AG08396 (cell line): ENCODE measurements around the gene SYT15B.
"Not testable (repeated sequence)": the region's sequence is repeated elsewhere in the genome, so short reads cannot be mapped to it uniquely, and the experiment has no call there.

Experiments
- DNase-seq: peaks from one replicate; pipeline ENCODE4 v3.0.0; 2012; ENCODE audit warnings: low spot score, mixed read lengths

SYT15B gene

DNA sequence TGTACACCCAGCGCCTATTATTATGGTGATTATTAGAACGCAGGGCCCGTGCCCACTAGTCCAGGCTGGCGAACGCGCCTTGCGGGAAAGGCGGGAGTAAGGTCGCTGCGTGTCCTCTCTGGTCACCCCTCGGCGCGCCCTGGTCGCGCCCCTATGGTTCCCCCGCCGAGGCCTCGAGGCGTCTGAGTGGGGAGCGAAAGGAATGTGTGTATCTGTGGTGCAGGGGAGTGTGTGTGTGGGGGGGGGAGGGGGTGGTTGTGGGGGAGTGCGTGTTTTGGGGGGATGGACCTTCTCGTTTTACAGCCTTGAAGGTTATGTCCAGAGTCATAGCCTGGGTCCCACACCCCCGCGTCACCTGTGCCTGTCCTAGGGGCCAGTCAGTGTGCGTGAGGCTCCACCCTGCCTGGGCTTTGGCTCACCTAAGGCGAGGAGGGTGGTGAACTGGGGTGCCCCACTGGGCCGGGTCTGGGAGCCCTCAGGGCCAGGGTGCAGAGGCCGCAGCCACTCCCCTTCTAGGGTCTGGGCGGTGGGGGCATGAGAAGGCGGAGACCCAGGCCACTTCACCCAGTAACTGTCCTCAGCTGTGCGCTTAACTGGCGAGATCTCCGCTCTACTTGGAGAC is at the start of gene SYT15B:
TSS of gene SYT15B (minus strand) at position 39 of the 622 bp plus-strand sequence. CDS start 952 bp downstream, outside the sequence.
- not testable (repeated sequence) for DNase-seq

DNA sequence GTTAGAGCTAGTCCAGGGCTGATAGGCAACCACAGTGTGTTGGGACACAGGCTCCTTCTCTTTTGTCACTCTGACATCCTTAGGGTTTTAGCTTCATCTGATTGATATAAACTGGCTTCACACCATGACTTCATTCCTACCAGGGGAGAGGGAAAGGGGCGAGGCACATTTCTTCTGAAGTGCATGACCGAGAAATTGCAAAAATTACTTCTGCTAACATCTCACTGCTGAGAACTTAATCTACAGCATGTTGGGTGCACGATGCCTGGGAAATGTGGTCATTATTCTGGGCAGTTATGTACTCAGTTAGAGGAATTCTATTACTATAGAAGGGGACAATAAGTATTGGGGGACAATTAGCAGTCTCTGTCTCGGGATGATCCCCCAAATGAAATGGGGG is 16.2 kb upstream of the SYT15B start:
- not testable (repeated sequence) for DNase-seq

DNA sequence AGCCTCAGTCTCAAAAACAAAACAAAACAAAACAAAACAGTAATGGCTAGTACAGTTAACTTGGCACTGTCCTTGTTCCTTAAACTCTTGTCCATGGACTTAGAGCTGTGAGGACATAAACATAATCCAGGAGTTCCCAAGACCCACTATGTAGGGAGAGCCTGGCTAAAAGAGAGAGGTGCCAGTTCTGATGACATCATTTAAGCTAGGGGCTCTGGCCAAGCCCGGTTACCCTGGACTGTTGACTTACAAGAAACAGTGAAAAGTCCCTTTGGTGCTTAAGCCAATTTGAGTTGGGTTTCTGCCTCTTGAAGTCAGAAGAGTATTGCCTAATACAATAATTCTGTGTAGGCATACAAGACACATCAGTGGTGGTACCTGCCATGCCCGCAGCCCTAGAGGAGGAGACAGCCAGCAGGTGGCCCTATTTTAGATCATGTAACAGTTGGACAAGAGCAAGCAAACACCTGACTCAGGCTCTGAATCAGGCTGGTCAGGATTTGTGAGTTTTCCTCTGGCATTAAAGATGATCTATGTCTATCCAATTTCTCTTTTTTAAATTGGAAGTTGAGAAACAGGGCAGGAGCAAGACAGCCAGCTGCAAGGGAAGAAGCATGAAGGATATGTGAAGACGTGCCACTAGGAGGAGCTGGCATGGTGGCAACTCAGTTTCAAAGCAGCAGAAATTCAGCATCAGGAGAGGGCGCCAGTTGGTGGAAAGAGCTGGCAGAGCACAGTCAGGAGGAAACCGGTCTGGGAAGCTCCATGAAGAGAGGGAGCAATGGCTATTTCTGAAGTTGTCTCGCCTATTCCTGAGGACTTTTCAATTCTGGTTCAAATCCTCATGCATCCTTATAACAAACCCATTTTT is 12.2 kb upstream of the SYT15B start:
- DNase-seq = peak; percentile 42

DNA sequence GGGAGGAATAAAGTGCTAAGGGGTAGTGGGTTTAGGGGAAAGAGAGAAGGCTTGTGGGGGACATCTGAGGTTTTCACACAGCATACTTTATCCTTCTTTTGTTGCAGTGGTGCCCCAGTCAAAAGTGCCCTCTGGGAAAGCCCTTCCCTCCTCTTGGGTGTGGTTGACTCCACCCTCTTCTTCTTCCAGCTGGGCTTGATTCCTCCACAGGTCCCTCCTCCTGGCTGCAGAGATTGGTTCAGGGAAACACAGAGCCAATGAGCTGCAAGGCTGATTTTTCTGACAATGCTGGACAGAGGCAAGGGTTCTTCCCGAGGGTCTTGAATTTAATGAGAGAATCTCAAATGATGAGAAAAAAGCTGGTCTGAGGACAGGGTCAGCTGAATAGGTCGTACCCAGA is 7.4 kb upstream of the SYT15B start:
- not testable (repeated sequence) for DNase-seq

DNA sequence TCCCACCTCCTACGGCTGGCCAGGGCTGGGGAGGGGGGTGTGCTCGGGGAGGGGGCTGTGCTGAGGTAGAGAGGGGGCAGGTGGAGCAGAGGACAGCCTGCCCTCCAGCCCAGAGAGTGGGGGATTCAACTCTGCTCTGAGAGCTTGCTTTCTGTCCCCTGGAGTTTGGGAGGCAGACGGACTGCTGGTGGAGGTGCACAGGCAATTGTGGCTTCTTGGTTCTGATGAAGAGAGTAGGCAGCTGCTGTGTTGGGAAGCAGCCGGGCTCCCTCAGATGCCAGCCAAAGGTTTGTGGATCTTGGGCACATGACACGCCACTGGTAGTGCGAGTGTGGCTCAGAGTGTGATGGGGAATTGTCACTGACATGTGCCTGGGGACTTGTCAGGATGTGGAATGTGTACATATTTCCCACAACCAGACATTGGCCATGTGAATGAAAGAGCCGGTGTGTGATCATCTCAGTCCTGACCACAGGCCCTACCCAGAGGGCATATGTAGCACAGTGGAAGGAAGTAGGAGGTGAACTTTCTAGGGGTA is 5.3 kb upstream of the SYT15B start:
- not testable (repeated sequence) for DNase-seq

DNA sequence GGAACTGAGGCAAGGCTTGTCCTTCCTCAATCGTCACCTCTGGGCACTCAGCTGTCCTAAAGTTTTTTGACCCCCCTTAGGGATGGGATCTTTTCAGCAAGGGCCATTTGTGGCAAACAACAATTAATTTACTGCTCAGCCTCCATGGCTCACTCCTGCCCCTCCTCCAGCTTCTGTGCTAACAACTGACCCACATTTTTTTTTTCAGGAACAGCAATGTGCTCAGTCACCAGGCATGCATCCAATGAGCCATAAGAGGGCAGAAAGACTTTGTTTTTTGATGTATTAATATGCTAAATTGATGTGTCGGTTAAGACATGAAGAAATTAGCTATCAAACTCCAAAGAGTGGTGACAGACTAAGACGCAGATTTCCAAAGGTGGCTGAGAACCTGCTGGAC is 4.7 kb upstream of the SYT15B start:
- not testable (repeated sequence) for DNase-seq

DNA sequence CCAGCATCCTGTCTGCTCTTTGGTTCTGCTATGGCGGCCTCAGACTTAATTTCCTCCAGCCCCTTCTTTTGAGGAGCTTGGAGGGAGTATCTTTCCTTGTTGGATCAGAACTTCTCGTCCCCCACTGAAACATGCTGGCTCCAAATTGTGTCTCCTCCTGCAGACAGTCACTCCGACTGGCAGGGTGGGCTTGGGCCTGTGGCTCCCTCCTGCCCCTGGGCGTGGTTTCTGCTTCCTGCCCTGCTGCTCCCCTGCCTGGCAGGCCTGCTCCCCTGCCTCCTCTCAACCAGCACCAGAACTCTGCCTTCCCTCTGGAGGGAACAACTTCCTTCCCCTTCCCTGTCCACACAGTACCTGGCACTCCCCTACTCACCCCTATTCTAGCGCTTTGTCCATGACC is 3.8 kb upstream of the SYT15B start:
- DNase-seq = not testable (repeated sequence)

DNA sequence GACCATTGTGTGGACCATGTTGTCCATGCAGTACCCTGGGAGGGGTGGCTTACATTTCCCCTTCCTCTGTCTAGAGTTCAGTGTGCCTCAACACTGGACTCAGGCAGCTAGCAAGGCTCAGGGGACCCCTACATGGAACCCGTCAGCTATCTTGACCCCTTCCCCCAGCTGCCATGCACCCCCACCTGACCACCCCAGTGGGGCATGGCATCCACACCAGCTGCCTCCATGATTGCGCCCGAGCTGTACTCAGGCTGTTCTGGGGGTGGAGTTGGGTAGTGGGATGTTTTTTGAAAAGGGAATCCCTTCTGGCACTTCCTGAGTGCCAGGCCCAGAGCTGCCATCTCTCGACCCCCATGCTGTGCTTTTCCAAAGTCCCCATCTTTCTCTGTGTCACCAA is 1.8 kb upstream of the SYT15B start:
- DNase-seq = not testable (repeated sequence)

DNA sequence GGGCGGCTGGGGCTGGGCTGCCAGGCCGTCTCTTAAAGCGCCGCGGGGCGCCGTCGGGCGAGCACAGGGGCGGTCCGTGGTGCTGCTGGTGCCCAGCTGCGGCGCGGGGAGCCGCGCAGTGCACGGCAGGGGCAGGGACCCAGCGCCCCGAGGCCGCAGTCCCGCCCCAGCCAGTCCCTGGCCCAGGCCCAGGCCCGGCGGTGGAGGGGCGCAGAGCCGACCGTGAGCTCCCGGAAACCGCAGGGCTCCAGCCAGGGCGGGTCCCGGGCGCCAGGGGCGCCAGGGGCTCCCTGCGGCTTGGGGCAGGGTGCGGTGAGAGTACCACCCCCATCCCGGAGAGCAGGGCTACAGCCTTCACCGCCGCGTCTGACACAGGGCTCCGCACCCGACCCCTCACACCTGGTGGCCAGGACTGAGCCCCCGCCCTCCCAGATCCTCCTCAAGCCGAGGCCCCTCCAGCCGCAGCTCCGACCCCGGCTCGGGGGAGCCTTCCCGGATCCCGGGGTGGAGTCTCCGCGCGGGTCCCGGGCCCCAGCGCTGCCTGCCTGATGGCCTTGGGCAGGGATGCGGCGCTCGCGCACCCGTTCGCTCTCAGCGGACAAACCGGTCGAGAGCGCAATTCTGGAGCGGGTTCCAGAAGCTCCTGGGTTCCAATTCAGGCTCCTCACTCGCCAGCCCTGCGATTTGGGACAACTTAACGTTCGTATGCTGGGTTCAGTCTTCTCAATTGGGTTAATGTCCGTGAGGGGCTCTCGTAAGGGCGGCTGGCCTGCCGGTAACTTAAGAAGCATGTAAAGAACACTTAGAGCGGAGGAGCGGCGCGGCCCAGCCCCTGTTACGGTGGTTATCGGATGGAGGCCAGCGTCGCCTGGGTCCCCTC is 478 bp downstream of the SYT15B start:
- not testable (repeated sequence) for DNase-seq

DNA sequence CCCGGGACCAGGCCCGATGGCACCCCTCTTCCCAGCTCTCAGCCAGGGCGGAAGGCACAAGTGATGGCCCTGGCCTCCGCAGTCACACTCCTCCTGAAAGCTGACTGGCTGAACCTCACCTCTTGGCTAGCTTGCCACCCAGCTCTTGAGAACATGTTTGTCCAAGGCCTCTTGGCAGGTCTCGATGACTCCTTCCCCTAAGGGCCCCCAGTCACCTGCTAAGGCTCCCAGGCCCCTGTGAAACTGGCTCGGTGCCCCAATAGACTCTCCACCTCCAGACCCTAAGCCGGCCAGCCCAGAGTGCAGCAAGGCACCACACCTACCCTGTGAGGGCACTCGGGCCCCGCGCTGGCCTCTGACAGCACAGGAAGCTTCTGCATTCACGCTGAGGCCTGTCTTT is 4.5 kb downstream of the SYT15B start:
- DNase-seq = not testable (repeated sequence)

DNA sequence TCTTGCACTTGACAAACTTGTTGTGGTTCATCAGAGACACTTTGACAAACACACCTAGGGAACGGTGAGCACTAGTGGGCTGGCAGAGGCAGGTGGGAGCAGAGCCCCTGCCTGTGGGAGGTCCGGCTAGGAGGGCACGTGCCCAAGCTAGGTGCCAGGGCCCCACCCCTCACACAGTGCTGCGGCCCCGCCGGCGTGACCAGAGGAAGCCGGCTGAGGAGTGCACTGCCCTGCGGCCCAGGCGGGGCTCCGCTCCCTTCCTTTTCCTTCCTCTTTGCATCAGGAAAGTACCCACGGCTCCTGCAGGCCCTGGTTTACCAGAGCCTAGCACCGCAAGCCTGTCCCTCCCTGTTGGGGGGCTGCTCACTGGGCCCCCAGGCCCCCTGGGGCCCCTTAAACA is 7.2 kb downstream of the SYT15B start:
- DNase-seq = not testable (repeated sequence)

DNA sequence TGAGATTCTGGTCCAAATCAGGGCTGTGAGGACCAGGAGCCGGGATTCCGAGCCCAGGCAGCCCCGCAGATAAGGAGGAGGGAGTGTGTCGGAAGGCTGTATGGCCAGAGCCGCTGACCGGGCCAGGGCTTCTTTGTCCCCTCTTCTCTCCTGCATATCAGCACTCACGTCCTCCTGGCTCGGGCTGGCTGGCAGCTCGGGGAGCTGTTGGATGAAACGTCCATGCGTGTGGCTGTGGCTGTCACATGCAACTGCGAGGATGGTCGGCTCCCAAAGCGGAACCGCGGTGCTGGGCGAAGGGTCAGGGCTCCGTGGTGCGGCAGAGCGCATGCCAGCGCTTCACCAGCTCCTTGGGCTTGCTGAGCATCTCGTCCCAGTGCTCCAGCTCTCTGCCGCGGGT is 9.5 kb downstream of the SYT15B start:
- DNase-seq = not testable (repeated sequence)

DNA sequence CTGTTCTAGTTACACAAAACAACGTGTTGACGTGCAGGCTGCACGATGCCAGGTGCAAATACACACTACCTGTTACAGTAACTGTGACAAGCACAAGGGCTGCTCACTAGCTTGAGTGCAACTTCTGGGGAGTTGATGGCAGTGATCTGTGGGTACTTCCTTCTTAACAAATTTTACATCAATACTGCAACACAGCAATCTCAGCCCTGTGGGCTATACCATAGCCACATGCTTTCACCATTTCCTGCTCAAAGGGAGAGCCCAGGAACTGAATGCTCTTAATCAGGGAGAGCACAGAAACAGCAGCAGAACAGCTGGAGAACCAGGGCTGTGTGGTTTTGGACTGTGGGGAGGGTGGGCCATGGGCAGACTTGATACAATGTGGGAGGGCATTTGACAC is 10.2 kb downstream of the SYT15B start:
- DNase-seq = not testable (repeated sequence)

DNA sequence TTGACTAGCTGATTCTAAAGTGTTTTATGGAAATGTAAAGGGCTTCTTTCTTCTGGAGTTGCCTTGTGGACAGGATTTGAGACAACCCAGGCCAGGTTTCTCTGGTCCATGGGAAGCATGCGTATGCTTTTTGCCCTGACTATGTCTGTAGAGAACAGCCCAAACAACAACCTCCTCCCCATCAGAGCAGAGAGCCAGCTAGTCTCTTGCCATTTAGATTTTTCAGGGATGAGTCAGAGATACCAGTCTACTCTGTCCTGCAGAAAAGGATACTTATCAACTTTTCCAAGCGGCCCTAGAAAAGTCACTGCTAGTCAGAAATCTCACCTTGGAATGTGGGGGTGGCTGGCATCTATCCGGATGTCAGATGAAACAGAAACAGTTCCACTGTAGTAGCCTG is 11.6 kb downstream of the SYT15B start:
- DNase-seq = not testable (repeated sequence)

DNA sequence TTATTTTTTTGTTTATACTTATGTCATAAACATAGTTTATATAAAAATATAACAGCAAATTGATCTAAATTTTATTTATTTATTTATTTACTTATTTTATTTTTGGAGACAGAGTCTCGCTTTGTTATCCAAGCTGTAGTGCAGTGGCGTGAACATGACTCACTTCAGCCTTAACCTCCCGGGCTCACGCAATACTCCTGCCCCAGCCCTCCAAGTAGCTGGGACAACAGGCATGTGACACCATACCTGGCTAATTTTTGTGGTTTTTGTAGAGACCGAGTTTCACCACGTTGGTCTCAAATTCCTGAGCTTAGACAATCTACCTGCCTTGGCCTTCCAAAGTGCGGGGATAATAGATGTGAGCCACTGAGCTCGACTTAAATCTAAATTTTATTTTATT is 13.0 kb downstream of the SYT15B start:
- DNase-seq = not testable (repeated sequence)

DNA sequence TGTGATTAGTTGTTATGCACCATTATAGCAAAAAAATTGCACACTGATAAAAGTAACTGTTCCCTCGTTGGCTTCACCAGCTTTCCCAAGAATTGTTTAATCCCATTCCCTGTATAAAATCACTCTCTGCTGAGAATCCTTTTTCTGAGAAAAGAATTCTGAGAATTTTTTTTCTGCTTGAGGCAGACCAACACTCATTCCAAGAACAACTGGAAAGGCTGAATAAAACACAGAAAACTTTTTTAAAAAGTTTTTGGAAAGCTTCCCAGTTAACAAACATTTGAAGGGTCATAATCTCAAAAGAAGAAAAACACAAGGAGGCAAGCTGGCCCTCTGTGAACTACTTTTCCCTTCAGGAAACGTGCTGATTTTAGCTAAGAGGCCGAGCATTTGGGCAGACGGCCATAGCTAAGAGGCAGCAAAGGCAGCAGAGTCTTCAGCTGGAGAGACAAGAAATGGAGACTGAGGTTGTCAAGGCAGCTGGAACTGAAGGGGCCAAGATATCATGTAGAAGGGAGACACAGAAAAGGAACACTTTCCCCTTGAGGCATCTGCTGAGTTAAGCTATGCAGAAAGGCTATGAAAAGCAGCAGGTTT is 16.5 kb downstream of the SYT15B start:
- DNase-seq = not testable (repeated sequence)

DNA sequence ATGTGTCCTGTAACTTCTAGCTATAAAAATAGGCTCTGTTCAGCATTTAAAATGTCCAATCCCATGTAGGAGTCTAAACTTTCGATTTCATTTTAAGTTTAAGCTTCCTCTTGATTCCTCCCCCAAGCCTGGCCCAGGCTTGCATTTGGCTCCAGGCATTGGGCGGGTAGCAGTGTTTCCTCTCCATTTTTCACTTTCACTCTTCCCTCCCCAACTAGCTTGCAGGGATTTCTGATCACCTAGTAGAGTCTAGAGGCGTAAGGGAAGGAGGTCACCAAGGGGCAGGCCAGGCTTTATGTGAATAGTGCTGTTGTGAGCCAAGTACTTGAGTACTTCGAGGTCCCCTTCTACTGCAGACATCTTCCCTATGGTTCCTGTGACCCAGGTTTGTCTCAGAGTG is 18.5 kb downstream of the SYT15B start:
- not testable (repeated sequence) for DNase-seq

DNA sequence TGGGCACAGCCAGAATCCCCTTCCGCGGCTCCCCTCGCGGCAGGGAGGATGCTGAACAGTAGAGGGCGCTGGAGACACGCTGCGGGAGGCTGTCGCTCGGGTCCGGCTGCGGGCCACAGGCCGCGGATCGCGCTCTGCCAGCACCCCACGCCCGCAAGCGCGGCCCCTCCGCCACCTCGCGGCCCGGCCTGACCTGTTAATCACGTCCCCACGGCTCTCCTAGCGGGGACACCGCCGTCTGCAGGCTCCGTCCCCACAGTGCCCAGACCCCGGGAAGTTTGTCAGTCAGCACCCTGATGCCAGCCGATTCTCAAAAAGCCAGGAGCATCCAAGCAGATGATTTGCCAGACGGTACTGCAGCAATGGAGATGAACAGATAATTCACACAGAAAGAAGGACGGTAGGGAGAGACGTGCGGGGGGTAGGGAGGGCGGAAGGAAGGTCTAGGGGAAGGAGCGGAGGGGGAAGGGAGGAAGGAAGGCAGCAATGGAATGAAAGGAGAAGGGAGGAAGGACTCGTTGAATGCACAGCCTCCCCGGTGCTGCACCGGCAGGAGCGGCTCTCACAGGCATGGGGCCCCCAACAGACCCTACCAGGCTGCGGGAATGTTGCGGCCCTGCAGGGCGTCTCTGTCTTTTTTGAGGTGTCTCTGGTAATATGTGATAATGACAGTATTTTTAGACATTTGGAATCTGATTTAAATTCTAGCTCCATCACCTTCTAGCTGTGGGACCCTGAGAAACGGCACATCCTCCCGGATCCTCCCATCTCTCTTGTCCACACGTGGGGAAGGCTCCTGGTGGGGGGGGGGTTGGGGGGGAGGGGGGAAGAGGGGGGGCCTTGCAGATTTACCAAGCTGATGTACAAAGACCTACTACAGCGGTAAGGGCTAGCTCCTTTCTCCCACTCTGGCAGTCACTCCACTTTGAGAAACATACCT is 19.5 kb downstream of the SYT15B start:
- not testable (repeated sequence) for DNase-seq

DNA sequence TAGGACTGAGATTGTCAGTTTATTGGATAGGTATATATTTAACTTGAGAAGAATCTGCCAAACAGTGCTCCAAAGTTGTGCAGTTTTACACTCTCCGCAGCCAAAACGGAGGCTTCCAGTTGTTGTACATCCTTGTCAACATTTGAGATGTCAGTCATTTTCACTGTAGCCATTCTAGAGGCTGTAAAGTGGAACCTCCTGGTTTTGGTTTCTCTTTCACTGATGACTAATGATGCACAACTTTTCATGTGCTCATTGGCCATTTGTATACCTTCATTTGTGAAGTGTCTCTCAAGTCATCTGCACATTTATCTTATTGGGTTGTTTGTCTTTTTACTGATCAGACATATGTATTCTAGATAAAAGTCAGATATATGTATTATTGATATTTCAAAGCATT is 22.5 kb downstream of the SYT15B start:
- not testable (repeated sequence) for DNase-seq

DNA sequence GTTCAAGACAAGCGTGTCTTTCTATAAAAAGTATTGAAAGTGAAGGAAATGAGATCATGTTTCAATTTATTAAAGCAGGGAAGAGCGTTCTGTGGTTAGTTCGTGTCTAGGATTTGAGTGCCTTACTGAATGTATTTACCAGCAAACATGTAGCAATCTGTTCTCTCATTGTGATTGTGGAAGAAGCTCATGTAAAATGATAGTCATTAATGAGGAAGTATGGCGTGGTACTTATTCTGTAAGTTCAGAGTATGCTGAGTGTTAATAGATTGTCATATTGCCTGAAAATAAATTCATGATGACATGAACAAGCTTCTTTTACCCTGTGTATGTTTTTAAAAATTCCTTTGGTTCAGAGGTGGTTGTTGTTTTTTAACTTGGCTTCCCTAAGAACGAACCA is 32.5 kb downstream of the SYT15B start:
- DNase-seq = not testable (repeated sequence)
